Prostate gland (tissue), 2 donors: ENCODE measurements around the gene SUGCT.
"Not testable (repeated sequence)": the region's sequence is repeated elsewhere in the genome, so short reads cannot be mapped to it uniquely, and the experiment has no call there.

Source experiments
- POLR2A ChIP-seq: fragments of 450-650 bp; IDR thresholded peaks from one replicate; pipeline ENCODE4 v1.6.1; 2016; ENCODE audit warnings: antibody characterized with exemption, mild to moderate bottlenecking
- TF ChIP-seq, protein P1 (sequence below), 4 experiments: fragments of 200-600 bp in 2 of 4; fragments of 450-650 bp in 2 of 4; sonication (generic) in 2 of 4; IDR thresholded peaks; 1 replicate in 3 of 4; 2 replicates in 1 of 4; pipeline ENCODE4 v1.5.1; 2016 to 2019; ENCODE audit warnings: antibody characterized with exemption in 4 of 4, mild to moderate bottlenecking in 2 of 4, moderate library complexity in 2 of 4

DNA sequence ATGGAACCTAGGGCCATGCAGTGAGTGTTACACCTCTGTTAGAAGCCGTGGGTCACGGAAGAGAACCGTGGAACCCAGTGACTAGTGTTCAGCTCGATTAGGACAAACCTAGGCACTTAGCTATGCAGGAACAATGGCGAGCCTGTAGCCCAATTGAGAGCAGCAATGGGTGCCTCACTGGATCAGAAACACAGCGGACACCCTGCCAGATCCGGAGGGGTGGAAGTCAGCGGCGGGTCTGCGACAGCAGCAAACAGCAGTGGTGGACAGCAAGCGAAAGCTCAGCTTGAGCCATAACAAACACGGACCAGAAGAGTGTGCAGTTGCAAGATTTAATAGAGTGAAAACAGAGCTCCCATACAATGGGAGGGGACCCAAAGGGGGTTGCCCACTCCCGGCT, 38.3 kb downstream of the SUGCT start:
- TF ChIP-seq, protein P1, sequence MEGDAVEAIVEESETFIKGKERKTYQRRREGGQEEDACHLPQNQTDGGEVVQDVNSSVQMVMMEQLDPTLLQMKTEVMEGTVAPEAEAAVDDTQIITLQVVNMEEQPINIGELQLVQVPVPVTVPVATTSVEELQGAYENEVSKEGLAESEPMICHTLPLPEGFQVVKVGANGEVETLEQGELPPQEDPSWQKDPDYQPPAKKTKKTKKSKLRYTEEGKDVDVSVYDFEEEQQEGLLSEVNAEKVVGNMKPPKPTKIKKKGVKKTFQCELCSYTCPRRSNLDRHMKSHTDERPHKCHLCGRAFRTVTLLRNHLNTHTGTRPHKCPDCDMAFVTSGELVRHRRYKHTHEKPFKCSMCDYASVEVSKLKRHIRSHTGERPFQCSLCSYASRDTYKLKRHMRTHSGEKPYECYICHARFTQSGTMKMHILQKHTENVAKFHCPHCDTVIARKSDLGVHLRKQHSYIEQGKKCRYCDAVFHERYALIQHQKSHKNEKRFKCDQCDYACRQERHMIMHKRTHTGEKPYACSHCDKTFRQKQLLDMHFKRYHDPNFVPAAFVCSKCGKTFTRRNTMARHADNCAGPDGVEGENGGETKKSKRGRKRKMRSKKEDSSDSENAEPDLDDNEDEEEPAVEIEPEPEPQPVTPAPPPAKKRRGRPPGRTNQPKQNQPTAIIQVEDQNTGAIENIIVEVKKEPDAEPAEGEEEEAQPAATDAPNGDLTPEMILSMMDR (IDR thresholded peaks at IDR 0.05) = not testable (repeated sequence)
- TF ChIP-seq POLR2A = not testable (repeated sequence)
